ENCODE measurements around the gene NT5DC3. TPM values are rescaled to one million over a fixed set of nuclear protein-coding genes. Genes with fewer than 3 reads are reported as not detected.

NT5DC3 gene
- total and polyA plus RNA-seq, 2 donors (not counting 3 experiments of a cell fraction or from before 2014, with no cell fraction given), result 1.5 to 6.7 TPM

GRCh38 chr12:103830730-103831320 is 10.2 kb downstream of the NT5DC3 start:
- Histone ChIP-seq H3K9me3 (replicated peaks; ENCODE audit: control insufficient read depth, insufficient read depth, low read length) (no peaks in the 10 kb centered on the region), H3K4me2 (ENCODE audit: insufficient read depth, low read length) (no peak overlapping the region), H3K27ac (ENCODE audit: insufficient read depth, low read depth, low read length) (no peak overlapping the region), H3K9ac (replicated peaks; ENCODE audit: extremely low read depth, insufficient read depth, low read length) (no peak overlapping the region), H3K27me3 (ENCODE audit: control insufficient read depth in 2 of 2, insufficient read depth in 2 of 2, low read length in 2 of 2) (no peaks in the 10 kb centered on the region), H3K4me1 (ENCODE audit: control insufficient read depth, extremely low read depth, insufficient read depth, low read length) (no peaks in the 10 kb centered on the region), H4K20me1 (replicated peaks; ENCODE audit: control insufficient read depth, extremely low read depth, insufficient read depth, low read length) (no peaks in the 10 kb centered on the region), H3K9me1 (replicated peaks; ENCODE audit: control insufficient read depth, extremely low read depth, insufficient read depth, low read length) (no peaks in the 10 kb centered on the region), H3K4me3 (replicated peaks in 1 of 3; ENCODE audit: insufficient read depth in 1 of 3, low read depth in 1 of 3, low read length in 3 of 3) (no peak overlapping the region), H3K79me2 (ENCODE audit: control insufficient read depth, insufficient read depth, low read length) (peaks cover 2% of the 10 kb centered on the region), H3K36me3 (ENCODE audit: control insufficient read depth in 2 of 2, extremely low read depth in 1 of 2, insufficient read depth in 2 of 2, low read length in 2 of 2) (no peaks in the 10 kb centered on the region), H2AFZ (ENCODE audit: low read depth, low read length) (no peak overlapping the region)
- DNase-seq (ENCODE audit: low read depth, low spot score), result no peak
- TF ChIP-seq GATA2 (IDR thresholded peaks at IDR 0.05; ENCODE audit: insufficient read depth, insufficient read length, low read depth, low read length) (no peak), POLR2AphosphoS5 (IDR thresholded peaks at IDR 0.05; ENCODE audit: insufficient read depth, low read depth, low read length) (no peak), POLR2A (IDR thresholded peaks at IDR 0.05; ENCODE audit: low read depth, low read length) (no peak), EZH2 (IDR thresholded peaks at IDR 0.05; ENCODE audit: borderline replicate concordance, low read depth, low read length, severe bottlenecking) (no peak), JUN (IDR thresholded peaks at IDR 0.05; ENCODE audit: borderline replicate concordance, insufficient read depth, insufficient read length, low read depth) (no peak), FOS (IDR thresholded peaks at IDR 0.05; ENCODE audit: borderline replicate concordance, insufficient read depth, low read length) (no peak), CTCF (IDR thresholded peaks at IDR 0.05; ENCODE audit: extremely low read depth in 1 of 2, insufficient read depth in 1 of 2, low read depth in 1 of 2, low read length in 2 of 2) (no peak)
- ChIA-PET CTCF (no interaction called here), POLR2A (no interaction called here)
- intact Hi-C loops (cut with micrococcal nuclease), result no loop called here
- no TSS peak for BruUV-seq (replicated peaks)
- dilution Hi-C loops (cut with MboI; ENCODE audit: extremely low pct_ligation_motif_present, low sequenced_read_pairs), result no loop called here
- no peak for FAIRE-seq

Measured in endothelial cell of umbilical vein (primary cell).